GOT3 (cell line): ENCODE measurements around the gene RASGRF1.

Experiments used
- DNase-seq: peaks from one replicate; lab custom pipeline; 2025; ENCODE audit warnings: mixed read lengths; lab: John Stamatoyannopoulos, UW

RASGRF1 gene

GRCh38 chr15:79094611-79095021 is 4.0 kb upstream of the RASGRF1 start:
- DNase-seq = no peak

- no peak for DNase-seq
Measured at GRCh38 chr15:79093352-79093935, 2.9 kb upstream of the RASGRF1 start.

GRCh38 chr15:79092382-79092781 is 1.8 kb upstream of the RASGRF1 start:
- no peak for DNase-seq

GRCh38 chr15:79091204-79091867 is 756 bp upstream of the RASGRF1 start:
- DNase-seq = no peak

GRCh38 chr15:79089890-79090486 is 592 bp downstream of the RASGRF1 start:
- no peak for DNase-seq

GRCh38 chr15:79089331-79089889 is 1.2 kb downstream of the RASGRF1 start:
- DNase-seq = no peak

- DNase-seq = no peak
Measured at GRCh38 chr15:79088426-79089205, 2.0 kb downstream of the RASGRF1 start.

- no peak for DNase-seq
Measured at GRCh38 chr15:79086814-79087213, 3.8 kb downstream of the RASGRF1 start.

- no peak for DNase-seq
Measured at GRCh38 chr15:79084308-79084968, 6.1 kb downstream of the RASGRF1 start.

GRCh38 chr15:79083154-79083553 is 7.4 kb downstream of the RASGRF1 start:
- no peak for DNase-seq

- no peak for DNase-seq
Measured at GRCh38 chr15:79082363-79083070, 8.1 kb downstream of the RASGRF1 start.

GRCh38 chr15:79078763-79079410 is 11.7 kb downstream of the RASGRF1 start:
- DNase-seq = no peak

- no peak for DNase-seq
Measured at GRCh38 chr15:79078003-79078402, 12.6 kb downstream of the RASGRF1 start.

GRCh38 chr15:79076661-79077060 is 13.9 kb downstream of the RASGRF1 start:
- DNase-seq = no peak

- DNase-seq = no peak
Measured at GRCh38 chr15:79075256-79075655, 15.3 kb downstream of the RASGRF1 start.

GRCh38 chr15:79073336-79073735 is 17.2 kb downstream of the RASGRF1 start:
- DNase-seq = no peak

GRCh38 chr15:79071901-79072300 is 18.7 kb downstream of the RASGRF1 start:
- no peak for DNase-seq

GRCh38 chr15:79068790-79069189 is 21.8 kb downstream of the RASGRF1 start:
- DNase-seq = no peak

GRCh38 chr15:79067969-79068368 is 22.6 kb downstream of the RASGRF1 start:
- no peak for DNase-seq

GRCh38 chr15:79067072-79067833 is 23.3 kb downstream of the RASGRF1 start:
- no peak for DNase-seq
